Activated T-cell treated with anti-CD3 and anti-CD28 coated beads, Interleukin-2, amount 50 U/mL, for 1 hour (primary cell): ENCODE data around the gene FARP1.

Experiments
- DNase-seq: peaks from one replicate; pipeline ENCODE4 v3.0.0-alpha.2; 2020

FARP1 gene

DNA sequence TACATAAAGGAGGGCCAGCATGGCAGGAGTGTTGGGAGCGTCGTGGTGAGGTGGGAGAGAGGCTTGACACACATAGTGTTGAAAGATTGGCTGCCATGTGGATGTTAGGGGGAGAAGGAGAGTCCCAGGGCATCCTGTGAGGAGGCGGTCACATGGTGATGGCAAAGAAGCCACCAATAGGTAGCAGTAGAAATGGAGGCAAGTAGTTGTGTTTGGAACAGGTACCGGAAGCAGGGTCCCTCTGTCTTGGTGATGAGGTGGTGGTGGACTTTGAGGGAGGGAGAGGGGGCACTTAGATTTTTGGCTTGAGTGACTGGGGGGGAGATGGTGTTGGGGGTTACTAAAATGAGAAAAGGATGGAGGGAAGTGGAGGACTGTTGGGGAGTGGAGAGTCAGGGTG, 227.4 kb downstream of the FARP1 start:
- DNase-seq = no peak

DNA sequence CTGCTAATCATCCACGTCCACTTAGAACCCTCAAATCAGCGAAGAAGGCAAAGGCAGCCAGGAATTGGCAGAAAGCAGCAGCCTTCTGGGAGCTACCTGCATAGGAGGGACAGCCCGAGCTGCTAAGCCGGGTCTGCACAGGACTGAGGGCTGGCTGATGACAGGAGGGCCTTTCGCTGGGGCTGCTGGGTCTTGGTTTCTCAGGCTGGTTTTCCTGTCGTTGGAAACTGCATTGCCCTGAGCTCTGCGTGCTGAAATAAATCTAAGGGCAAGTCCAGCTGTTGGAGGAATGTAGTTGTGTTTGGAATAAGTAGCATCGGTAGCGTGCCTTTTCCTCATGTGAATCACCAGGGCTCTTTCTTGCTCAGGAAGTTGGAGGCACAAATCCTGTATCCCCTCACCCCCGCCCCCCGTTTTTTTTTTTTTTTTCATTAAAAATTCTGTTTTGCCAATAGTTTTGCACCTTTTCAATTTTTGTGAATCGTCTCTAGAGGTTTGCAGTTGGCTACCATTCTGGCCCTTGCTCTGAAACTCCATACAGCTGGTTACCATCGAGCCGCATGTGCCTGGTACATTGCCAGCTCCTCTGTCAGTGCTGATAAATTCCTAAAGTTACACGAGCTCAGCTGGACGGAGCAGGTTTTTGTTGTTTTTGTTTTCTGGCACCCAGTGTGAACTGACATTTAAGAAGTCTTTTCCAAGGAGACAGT, 228.1 kb downstream of the FARP1 start:
- no peak for DNase-seq

DNA sequence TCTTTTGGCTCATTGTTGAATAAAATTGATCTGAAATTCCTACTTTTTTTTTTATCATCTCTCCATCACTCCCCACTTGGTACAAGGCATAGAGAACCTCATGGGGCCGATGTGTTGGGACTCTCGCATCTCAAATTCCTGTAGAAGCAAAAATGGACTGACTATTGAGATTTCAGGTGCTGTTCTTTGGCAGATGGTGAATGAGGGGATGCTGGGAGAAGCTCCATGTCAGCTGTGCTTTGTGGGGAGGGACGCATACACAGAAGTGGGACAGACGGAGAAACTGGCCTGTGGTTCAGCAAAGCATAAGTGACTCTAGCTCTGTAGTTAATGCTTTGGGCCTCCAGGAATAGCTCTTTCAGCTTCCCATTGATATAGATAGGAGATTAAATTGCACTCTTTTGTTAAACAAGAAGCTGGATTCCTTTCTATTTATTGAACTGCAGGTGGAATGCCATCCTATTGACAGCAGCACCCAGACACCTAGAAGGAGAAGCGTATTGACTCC, 228.7 kb downstream of the FARP1 start:
- DNase-seq = no peak

DNA sequence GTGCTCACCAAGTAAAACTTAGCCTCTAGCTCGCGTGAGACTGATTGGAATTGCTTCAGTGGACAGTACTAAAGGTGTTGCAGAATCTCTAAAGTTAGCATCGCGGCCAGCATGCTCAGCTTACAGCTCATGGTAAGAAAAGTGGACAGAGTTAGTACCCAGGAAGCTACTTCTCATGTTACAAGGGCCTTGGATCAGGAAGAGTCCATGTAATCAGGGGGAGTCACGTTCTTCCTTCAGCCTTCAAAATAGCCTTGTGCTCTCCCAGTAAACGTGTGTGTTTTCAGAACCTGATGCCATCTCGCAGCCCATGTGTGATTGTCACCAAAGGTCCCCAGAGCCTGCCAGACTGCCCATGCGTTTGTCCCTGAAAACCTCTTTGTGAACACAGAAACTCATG, 230.0 kb downstream of the FARP1 start:
- no peak for DNase-seq

DNA sequence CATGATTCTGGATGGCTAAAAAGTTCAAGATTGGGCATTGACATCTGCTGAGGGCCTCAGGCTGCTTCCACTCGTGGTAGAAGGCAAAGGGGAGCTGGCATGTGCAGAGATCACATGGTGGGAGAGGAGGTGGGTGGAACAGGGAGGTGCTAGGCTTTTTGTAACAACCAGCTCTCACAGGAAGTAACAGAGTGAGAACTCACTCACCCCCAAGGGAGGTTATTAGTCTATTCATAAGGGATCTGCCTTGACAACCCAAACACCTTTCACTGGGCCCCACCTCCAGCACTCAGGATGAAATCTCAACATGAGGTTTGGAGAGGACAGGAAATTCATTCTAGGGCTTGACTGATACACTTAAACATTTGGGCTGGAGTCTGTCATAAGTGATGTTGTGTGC, 231.9 kb downstream of the FARP1 start:
- DNase-seq = no peak

DNA sequence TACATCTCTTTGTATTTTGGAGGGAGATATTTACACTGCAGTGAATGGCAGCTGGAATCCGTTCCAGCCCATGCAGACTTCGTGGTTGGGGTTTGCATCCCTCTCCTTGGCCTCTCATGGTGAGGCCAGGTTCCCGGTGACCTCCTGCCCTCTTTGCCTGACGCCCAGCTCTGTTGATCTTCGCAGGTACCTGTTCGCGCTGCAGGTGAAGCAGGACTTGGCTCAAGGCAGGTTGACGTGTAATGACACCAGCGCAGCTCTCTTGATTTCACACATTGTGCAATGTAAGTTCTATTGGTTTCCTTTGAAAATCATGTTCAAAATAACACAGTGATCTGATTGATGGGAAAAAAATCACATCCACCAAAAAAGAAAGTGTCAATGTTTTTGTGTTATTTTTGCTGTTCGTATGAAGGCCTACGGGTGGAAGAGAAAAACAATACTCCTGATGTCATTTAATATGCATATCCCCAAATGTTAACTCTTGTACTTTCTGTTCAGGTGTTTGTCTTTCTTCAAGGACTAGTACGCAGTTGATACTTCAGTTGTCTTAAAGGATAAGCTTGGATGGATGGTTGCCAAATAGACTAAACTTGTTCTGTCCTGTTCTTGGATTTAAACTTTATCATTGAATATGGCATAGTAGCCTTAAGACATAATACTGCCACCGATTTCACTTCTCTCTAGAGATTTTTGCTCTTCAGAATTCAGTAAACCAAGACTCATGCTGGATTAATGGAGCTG, 234.9 kb downstream of the FARP1 start:
- DNase-seq = no peak

DNA sequence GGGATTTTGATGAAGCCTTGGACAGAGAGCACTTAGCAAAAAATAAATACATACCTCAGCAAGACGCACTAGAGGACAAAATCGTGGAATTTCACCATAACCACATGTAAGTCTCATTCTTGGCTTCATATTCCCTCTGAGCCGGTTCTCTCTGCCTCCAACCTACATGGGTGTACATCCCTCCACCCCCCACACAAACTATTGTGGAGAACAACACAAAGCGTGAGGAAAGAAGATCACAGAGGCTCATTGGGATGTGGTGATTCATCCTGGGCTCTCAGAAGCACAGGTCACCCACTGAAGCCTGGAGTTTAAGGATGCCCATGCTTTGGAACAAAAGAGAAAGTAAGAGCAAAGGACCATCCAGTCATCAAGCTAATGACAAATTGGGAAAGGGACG, 241.8 kb downstream of the FARP1 start:
- DNase-seq = no peak

DNA sequence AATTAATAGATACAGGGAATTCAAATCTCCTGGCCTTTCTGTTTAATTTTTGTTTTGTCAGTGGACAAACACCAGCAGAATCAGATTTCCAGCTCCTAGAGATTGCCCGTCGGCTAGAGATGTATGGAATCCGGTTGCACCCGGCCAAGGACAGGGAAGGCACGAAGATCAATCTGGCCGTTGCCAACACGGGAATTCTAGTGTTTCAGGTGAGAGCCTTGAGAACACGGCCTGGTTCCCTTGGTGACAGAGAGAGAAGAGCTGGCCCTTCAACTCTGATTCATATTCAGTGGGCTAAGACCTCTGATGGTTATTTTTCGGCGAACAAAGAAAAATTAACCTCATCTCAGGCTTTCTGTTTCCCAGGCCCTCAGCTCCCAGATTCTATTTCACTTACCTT, 242.7 kb downstream of the FARP1 start:
- no peak for DNase-seq

DNA sequence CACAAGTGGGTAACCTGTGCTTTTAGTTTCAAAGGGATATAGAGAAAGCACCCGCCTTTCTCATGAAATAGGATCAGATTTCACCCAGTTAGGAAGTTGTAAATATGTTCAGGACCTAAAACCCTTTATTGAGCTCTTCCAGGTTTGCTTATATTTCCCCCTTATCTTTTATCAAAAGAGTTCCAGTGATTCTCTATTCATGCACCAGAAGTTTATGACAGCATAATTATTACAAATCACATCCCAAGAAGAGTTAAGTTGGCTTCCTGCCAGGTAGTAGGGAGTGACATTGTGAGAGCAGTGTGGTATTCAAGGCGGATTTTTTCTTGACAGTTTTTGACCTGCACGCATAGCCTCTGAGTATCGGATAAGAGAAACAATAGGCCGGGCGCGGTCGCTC, 243.7 kb downstream of the FARP1 start:
- no peak for DNase-seq

DNA sequence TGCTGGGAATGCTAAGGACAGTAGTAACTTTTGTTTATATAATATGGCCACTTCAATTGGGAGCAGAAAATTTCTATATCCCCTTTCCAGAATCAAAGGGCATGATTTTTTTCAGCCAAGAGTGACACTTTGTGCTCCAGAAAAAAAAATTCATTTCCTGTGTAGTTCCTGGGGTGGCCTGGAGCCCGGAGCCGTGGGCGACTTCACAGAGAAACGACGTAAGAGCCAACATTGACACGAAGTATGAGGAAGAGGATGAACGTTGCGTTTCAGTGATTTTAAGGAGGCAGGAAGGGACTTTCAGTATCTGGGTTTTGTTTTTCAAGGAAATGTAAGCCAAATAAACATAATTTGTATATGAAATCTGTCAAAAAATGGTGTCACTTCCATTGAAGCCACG, 246.4 kb downstream of the FARP1 start:
- DNase-seq = no peak

DNA sequence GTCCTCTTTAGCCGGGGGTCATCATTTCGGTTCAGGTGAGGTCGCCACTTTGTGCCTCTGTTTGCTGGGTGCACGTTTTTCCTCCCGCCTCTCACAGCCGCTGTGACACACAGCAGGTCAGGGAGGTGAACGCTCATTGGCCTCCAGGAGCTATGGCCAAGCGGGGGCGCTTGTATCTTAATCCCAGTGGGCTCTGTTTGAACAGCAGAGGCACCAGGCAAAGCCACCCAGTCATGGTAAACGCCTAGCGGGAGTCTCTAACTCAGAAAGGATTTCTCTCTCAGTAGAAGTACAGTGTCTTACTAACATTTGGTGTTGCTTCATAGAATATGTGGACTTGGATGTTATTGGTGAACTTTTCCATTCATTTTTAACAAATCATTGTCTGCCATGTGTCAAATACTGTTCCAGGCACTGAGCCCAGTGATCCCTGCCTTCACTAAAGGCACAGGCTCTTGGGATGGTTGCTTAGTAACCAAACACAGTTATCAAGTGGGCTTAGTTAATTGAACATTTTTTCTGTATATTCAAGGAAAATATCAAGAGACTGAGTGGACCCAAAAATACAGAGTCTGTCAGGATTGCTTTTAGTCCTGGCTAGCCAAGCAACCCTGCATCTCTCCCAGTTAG, 247.3 kb downstream of the FARP1 start:
- DNase-seq = no peak

DNA sequence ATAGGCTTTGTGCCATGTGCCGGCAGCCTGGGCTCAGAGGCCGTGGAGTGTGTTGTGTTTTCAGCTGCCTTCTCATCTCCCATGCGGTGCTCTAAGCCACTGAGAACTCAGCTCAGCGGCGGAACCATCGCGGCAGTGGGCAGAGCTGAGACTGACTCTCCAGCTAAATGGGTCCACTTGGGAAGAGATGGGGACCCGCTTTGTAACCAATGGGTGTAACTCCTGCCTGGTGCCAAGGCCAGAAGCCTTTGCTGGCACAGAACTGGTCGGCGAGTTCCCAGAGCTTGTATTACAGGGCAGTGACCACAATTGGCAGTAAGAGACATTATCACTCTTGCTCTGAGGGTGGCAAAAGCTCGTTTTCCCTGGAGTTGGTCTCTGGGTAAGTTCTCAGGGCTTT, 251.0 kb downstream of the FARP1 start:
- no peak for DNase-seq

DNA sequence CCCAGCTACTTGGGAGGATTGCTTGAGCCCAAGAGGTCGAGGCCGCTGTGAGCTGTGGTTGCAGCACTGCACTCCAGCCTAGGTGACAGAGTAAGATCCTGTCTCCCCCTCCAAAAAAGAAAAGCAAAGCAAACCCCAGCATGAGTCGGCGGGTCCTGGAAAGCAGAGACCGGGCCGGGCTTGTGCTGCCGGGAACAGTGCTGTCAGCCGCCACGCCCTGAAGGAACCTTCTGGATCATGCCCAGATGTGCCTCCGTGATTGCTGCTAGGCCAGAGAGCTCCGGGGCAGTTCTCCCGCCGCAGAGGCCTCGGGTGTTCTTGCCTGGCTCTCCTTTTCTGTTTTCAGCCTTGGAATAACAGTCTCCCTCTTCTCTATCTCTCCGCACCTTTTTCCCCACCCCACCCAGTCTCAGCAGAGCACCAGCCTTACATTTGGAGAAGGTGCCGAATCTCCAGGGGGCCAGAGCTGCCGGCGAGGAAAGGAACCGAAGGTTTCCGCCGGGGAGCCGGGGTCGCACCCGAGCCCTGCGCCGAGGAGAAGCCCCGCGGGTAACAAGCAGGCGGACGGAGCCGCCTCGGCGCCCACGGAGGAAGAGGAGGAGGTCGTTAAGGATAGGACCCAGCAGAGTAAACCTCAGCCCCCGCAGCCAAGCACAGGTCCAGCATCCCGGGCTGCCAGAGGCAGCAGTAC, 252.1 kb downstream of the FARP1 start:
- DNase-seq = no peak

DNA sequence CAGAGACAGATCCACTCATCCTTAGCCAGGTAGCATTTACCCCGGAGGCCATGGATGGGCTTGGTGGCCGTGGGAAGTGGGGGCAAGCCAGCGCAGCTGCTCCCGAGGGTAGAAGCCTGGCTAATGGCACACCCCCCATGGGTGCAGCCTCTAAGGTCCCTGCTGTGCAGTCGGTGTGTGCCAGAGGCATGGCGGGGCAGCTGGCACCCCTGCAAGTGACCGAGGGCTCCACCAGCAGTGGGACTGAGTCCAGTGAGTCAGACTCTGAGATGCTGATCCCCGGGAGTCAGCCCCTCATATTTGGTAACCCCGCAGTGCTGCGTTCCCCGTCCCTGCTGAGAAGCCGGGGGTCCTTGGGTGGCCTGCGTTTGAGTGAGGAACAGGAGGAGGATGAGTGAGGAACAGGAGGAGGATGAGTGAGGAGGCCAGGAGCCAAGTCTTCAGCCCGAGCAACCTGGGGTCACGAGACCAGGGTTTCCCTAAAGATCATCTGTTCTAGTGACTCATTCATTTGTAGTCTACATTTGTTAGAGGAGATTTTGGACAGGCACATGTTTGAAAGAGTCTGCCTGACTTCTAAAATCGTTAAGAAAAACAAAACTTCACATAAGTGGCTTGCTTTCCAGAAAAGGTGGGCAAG, 253.3 kb downstream of the FARP1 start:
- DNase-seq = no peak

DNA sequence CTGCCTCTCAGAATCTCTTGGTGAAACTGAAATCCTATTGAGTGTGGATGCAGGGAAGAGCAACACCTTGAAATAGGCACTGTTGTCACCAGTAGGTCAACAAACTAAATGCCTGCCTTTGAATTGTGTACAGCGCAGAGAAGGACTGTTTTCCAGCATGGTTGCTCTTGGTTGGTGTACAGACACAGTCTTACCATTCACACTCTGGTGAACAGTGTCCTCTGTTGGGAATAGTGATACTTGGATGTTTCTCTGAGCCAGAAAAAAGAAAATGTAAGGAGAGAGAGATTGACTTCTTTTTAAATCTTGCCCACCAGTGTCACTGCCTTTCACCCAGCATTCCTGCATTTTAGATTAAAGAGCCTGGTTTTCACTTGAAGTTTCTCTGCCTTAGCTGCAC, 254.3 kb downstream of the FARP1 start:
- no peak for DNase-seq

DNA sequence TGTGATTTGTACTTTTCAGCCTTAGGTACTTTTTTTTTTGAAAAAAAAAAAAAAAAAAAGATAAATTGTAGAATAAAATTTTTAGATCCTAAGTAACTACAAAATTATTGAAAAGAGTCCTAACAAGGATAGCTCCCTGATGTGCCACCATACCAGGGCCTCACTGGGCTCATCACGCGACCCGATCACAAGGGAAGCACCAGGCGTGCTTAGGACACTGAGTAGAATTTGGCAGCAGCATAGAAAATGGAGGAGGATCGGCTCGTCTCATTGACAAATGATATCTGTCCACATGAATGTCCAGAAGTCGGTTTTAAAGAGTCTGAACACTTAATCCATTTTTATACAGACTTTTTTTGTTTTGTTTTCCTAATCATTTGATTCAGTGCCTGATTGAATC, 255.0 kb downstream of the FARP1 start:
- DNase-seq = no peak

DNA sequence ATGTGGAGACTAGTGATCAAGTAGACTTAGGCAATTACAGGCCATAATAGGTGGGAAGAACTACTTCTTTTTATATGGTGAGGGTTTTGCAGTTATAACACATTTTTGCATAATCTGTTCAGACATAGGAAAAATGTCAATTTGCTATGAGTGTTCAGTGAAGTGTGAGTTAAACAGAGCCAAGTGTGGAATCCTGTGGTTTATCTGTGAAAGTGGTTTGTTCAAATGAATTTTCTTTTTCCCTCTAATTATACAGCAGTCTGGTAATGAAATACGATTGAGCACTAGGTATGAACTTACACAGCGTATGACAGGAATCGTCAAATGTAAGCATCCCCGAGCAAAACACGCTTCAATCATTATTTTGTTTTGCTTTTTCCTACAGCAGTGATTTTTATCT, 255.7 kb downstream of the FARP1 start:
- no peak for DNase-seq

DNA sequence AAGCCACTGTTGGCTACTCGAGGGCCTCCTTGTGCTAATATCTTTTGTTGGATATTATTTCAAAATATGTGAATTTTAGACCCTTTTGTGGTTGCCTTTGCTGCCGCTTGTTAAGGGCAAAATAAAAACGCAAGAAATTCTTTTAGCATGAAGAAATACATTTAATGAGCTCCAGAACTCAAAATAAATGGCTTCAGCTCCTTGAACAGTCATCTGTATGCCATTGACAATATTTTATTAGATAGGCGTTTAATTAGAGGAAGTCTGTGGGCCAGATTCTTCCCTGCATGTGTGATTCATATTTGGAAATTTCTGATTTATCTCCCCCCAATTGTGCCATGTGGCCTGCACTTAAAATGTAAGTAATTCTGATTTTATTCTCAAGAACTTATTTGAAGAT, 256.9 kb downstream of the FARP1 start:
- no peak for DNase-seq

DNA sequence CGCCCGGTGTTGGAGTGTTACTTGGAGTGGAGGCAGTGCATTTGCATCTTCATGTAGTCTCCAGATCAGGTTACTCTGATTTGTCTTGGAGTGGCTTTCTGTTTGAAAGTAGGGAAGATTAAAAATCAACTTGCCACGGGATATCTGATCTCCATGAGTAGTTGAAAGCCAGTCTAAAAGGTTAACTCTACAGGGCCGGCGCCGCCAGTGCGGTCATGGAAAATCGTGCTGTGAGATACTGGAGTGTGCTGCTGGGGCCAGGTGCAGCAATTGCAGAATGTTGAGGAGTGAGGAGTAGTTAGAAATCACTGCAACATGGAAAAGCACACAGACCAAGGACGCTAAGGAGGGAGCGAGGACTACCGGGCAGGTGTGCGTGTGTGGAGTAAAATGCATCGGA, 259.0 kb downstream of the FARP1 start:
- DNase-seq = no peak

DNA sequence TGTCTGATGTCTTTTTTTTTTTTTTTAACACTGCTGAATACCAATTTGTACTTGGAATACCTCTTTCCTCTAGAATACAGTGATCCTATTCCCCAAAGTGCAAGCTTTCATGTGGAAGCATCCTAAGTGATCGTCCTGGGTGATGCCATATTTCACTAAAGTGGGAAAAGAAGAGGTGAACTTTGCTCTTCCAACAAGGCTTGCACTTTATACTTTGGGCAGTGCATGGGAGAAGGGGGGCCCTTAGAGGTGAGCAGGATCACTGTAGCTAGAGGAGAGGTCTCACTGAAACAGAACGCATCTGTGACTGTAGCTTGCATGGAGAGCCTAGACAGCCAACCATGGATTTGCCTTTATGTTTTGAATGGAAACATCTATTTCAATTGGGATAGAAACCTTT, 260.2 kb downstream of the FARP1 start:
- DNase-seq = no peak

DNA sequence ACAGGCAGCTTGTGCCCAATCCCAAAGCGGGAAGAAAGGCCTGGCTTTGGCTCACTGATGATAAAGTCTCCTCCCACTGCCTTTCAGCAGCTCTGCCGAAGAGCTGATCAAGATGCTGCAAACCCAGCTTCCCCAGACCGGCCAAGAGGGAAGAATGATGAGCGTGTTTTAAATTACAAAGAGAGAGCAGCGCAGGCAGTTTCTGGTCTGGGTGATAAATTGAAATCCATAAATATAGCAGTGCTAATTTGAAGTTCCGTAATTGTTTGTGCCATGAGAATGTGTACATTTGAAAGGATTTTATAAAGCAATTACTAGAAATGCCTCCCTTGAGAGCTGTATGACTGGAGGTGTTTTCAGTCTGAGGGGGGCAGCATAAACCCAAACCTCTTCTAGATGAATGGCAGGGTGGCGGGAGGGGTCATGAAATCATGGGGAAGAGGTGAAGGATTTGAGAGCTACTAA, 262.2 kb downstream of the FARP1 start:
- no peak for DNase-seq

DNA sequence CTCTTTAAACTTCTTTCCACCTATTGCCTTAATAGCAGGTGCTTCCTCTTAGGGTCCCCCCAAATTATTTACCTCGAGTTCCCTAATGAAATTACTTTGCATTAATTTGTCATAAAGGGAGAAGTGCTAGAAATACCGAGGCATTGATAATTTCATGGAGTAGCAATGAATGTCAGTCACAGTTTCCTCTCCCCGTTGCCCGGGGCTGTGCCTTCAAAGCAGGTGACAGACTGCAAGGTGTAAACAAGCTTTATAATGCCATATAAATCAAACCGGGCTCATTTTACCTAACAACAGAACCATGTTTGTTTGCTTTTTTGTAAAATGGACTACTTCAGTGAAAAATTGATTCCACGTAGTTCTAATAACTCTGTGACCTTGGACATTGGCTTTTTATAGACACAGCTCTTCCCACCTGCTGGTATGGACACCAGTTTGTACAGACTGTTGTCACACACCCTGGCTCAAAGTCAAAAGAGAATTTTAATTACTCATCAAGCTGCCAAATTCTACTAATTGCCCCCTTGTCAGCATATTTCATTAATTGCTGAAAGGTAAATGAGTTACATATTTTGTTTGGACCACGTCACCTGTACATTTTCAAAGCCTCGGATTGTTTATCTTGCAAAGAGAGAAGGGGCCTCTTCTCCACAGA, 262.9 kb downstream of the FARP1 start:
- DNase-seq = no peak
